GM19372 (cell line): ENCODE results near the gene TINAGL1.

ENCODE experiments used
- ATAC-seq: cut with Tn5 transposase; IDR thresholded peaks from one replicate; pipeline ENCODE4 v1.9.1; 2021; ENCODE audit warnings: mild to moderate bottlenecking, low read depth, moderate library complexity; ENCODE audit not compliant: unreplicated experiment

The TINAGL1 gene

DNA sequence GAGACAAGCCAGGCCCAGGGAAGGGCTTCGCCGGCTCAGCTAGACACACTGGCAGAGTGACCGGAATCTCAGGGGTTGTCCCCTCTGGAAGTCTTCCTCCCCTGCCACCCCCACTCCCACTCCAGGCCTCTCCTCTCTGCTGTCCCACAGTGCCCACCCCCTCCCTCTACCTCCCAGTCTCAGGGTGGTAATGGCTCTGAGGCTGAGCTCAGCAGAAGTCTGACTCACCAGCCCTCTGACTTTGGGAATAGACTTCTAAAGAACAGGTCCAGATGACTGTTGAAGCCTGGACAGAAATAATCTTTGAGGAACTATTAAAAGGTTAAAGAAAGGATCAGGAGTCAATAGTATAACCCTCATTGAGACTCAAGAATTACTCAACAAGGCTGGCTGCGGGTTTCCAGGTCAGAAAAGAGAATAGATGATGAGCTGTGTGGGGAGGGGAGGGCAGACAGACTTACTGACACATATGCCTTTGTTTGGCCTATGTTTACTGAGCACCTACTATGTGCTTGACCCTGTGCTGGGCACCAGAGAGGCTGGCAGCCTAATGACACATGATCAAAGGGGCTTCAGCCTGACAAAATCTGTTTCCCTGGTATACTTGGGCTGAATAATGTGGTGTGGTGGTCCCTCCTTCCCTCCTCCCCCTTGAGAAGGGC lies 49.4 kb downstream of the TINAGL1 start:
- no peak for ATAC-seq

GRCh38 chr1:31626223-31627207 lies 50.2 kb downstream of the TINAGL1 start:
- no peak for ATAC-seq

DNA sequence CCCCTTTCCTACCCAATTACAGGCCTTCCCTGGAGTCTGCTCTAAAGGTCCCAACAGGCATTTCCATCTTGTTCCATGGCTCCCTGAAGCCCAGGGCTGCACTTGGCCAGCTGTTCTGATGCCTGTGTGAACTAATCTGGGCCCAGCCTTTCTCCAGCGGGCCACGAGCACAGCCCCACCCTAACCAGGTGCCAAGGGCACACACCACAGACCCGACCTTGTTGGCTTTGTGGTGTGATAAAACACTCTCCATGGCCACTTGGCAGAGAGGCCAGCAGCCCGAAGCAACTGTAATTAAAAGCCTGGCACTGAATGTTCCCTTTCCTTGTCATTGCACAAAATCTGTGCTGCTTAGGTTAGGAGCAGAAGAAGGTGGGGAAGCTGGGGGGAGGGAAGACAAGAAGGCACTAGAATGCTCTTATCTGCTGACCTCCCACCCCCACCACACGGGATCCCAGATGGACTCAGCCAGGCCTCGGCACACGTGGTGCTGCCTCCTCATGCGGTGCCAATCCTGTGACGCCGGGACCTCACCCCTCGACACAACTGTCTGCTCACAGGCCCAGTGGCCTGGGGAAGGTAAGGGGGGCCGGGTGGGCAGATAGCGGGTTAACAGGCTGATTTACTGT lies 51.1 kb downstream of the TINAGL1 start:
- ATAC-seq: no peak

DNA sequence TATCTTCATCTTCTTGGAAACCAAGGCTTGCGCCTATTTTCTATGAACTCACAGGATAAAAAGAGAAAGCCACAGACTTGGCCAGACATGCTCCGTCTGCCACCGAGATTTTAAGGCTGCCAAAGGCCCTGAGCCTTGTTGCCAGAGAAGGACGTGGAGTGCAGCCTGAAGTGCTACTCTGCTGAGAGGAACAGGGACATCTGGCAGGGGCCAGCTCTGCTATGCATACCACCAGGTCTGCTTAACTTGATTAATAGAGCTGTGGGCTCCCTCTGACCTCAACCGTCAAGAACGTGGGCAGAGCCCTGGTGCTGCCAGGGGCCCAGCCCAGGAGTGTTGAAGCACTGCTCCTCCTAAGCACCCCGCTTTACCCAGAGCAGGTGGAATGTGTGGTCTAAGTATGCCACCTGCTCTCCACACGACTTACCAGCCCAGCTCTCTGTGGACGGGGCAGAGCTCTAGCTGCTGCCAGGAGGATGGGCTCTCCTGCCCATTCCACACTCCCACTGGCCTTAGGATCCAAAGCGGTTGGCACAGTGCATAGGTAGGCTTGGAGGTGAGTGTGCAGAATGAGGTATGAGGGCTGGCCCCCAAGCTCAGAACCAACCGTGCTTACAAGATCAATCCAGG lies 51.7 kb downstream of the TINAGL1 start:
- no peak for ATAC-seq

DNA sequence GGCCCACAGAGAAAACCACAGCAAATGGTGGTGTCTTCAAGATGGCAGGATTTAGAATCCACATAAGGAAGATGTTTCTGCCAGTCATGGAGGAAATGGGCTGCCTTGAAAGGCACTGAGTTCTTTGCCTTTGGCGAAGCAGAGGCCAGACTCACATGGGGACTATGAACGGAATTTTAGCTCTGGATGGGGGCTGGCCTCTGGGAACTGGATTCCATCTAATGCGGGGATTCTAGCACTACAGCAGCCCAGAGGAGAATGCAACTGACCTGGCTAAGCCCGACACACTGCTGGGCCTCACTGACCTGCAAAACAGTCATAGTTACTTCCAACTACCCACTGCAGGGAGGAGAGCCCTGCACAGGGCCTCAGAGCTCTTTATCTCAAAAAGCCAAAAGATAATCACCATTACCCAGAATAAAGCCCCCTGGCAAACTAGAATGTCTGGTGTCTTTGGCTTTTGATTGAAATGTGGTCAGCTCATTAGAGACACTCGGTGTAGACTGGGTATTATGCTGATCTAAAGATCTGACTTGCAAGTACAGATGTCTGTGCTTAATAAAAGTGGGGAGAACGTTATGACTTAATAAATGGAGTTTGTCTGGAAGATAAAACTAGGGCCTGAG lies 52.7 kb downstream of the TINAGL1 start:
- no peak for ATAC-seq

DNA sequence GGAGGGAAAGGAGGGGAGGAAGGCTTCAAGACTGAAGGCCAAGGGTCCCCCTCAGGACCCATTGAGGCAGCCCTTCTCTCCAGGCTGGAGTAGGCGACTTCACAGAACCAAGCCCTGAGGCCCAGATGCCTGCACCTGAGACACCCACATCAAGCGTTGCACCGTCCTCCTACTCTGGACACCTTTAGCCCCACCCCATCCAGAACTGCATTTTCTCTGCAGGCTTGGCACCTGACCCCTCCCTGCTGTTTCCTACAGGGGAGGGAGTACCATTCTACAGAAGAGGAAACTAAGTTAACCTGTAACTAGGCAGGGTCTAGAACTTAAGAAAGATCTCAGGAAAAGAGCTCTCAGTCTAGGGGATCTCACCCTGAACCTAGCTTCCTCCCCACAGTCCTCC lies 56.3 kb downstream of the TINAGL1 start:
- ATAC-seq: no peak

DNA sequence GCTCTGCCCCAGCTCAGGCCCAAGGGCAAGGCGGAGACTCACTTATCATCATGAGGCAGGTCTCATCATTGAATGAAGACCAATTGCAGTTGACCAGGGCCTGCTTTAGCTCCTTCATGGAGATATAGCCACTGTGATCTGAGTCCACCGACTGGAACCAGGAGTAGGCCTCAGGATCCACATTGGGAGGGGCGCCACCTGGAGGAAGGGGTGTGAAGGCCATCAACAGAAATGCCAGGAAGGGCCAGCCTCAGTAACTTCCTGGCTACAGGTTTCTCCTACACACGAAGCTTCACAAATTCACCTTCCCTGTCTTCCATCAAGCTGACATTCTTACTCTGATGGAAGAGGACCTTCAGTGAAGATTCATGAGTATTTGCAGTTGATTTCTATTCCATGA lies 56.8 kb downstream of the TINAGL1 start:
- ATAC-seq: no peak
